ENCODE results near the gene FAM240A.

The FAM240A gene

GRCh38 chr3:46627078-46627477 lies 14.8 kb downstream of the FAM240A start:
- Histone ChIP-seq H3K4me1 (ENCODE audit: control insufficient read depth, insufficient read depth, low read length) (peaks cover 8% of the 10 kb centered on the region), H3K27ac (ENCODE audit: low read length) (no peak overlapping the region), H3K9me3 (ENCODE audit: control insufficient read depth in 2 of 2, low read length in 2 of 2) (no peaks in the 10 kb centered on the region), H3K27me3 (ENCODE audit: control insufficient read depth in 1 of 2, insufficient read depth in 2 of 2, low read length in 2 of 2) (no peaks in the 10 kb centered on the region), H3K9ac (ENCODE audit: low read length in 2 of 2) (no peak overlapping the region), H3K36me3 (ENCODE audit: control insufficient read depth in 2 of 2, insufficient read depth in 2 of 2, low read length in 2 of 2) (no peaks in the 10 kb centered on the region), H3K4me3 (ENCODE audit: low read length in 2 of 2) (no peak overlapping the region)

DNA sequence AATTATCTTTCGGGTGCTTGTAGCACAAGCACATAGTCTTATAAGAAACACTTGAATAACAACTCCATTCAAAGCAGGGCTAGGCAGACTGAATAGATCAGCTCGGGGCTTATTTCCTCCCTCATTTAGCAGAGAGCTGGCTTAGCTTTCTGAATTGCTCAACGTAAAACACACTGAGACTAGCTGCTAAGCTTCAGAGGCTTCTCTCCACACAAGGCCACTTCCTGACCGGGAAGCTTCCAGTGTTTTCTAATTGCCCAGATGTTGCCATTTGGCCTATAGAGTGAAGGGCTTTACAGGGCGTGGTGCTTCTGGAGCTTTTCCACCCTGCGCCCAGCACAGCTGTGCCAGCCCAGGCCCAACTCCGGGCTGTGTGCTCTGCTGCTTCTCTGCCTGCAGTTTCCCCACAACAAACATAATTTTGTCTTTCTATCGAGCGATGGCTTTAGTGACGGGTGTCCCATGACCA lies 16.6 kb downstream of the FAM240A start:
- Histone ChIP-seq H3K4me1 (ENCODE audit: control insufficient read depth, insufficient read depth, low read length) (peaks cover 8% of the 10 kb centered on the region), H3K4me3 (ENCODE audit: low read length in 2 of 2) (peak overlapping the region in 1 of 2 donors; percentile 74), H3K9ac (ENCODE audit: low read length in 2 of 2) (peak overlapping the region; percentile 21 to 27), H3K27ac (ENCODE audit: low read length) (peak overlapping the region; percentile 46), H3K36me3 (ENCODE audit: control insufficient read depth in 2 of 2, insufficient read depth in 2 of 2, low read length in 2 of 2) (no peaks in the 10 kb centered on the region), H3K9me3 (ENCODE audit: control insufficient read depth in 2 of 2, low read length in 2 of 2) (no peaks in the 10 kb centered on the region), H3K27me3 (ENCODE audit: control insufficient read depth in 1 of 2, insufficient read depth in 2 of 2, low read length in 2 of 2) (no peaks in the 10 kb centered on the region)

DNA sequence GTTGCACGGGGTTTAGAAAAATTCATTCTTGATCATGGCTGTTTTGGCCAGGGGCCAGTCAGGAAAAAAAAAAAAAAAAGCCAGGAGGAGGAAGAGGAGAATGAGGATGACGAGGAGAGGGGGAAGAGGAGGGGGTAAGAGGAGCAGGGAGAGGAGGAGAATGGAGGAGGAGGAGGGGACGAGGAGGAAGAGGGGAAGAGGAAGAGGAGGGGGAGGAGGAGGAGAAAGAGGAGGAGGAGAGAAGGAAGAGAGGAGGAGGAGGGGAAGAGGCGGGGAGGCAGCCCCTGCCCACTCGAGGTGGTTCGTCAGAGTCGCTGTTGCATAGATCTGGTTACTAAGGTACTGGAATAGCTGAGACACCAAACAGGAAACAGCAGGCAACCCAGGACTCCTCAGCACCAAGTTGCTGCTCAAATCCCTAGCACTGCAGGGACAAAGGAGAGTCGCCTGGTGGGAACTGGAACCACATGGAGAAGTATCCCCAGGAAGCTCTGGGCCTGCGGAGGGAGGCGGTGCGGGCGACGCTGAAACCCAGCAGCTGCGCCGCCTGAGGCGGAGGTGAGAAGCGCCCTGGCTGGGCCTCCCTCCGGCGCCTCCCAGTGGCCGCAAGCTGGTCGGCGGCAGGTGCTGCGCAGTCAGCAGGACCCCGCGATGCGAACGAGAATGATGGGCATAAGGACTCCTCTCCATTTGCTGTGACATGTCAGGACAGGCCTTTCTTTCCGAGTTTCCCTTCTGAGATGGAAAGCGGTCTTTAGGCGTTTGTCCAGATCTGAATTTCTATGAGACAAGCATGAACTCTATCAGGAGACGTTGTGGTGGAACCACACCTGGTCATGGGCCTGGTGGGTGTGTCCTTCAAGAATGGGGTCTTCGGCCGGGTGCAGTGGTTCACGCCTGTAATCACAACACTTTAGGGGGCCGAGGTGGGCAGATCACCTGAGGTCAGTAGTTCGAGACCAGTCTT lies 17.5 kb downstream of the FAM240A start:
- Histone ChIP-seq H3K9me3 (ENCODE audit: control insufficient read depth in 2 of 2, low read length in 2 of 2) (no peaks in the 10 kb centered on the region), H3K27me3 (ENCODE audit: control insufficient read depth in 1 of 2, insufficient read depth in 2 of 2, low read length in 2 of 2) (no peaks in the 10 kb centered on the region), H3K27ac (ENCODE audit: low read length) (peak overlapping the region; percentile 46), H3K36me3 (ENCODE audit: control insufficient read depth in 2 of 2, insufficient read depth in 2 of 2, low read length in 2 of 2) (no peaks in the 10 kb centered on the region), H3K4me3 (ENCODE audit: low read length in 2 of 2) (peak overlapping the region; percentile 33 to 74), H3K4me1 (ENCODE audit: control insufficient read depth, insufficient read depth, low read length) (peaks cover 8% of the 10 kb centered on the region), H3K9ac (ENCODE audit: low read length in 2 of 2) (peak overlapping the region; percentile 31 to 68)

DNA sequence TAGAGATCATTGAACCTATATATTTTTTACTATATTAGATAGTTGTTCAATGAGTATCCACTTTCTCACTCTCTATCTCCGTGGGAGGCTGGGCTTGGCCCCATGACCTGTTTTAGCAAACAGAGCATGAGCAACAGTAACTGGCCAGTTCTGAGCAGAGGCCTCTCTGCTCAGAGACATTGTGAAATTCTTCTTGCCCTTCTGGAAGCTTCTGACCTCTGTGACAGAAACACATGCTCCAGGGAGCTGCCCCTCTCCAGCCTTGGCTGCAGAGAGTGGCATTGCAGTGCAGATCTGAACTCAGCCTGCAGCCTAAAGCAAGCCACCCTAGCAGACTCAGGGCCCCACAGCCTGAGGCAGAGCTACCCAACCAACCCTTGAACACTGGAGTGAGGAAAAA lies 20.5 kb downstream of the FAM240A start:
- no peak overlapping the region for H3K9ac ChIP-seq (ENCODE audit: low read length in 2 of 2)
- H3K36me3 ChIP-seq (ENCODE audit: control insufficient read depth in 2 of 2, insufficient read depth in 2 of 2, low read length in 2 of 2), result no peaks in the 10 kb centered on the region
- no peaks in the 10 kb centered on the region for H3K9me3 ChIP-seq (ENCODE audit: control insufficient read depth in 2 of 2, low read length in 2 of 2)
- H3K27me3 ChIP-seq (ENCODE audit: control insufficient read depth in 1 of 2, insufficient read depth in 2 of 2, low read length in 2 of 2), result no peaks in the 10 kb centered on the region
- H3K4me3 ChIP-seq (ENCODE audit: low read length in 2 of 2), result no peak overlapping the region
- H3K4me1 ChIP-seq (ENCODE audit: control insufficient read depth, insufficient read depth, low read length), result peaks cover 8% of the 10 kb centered on the region
- no peak overlapping the region for H3K27ac ChIP-seq (ENCODE audit: low read length)

DNA sequence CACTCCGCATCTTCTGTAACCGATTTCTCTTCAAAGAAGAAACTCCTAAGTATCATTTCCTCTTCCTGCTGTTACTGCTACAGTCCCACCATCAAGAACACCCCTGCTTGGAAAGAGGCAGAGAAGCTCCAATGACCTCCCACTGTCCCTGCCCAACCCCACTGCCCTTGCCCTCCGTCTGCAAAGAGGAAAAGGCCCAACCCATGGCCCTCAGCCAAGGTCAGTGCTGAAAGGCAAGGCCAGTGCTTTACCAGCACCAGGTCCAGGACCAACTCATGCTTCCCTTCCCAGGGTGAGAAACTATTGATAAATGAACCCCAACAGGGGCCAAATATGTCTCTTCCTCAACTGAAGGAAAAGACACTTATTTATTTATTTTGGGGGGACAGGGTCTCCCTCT lies 22.5 kb downstream of the FAM240A start:
- Histone ChIP-seq H3K36me3 (ENCODE audit: control insufficient read depth in 2 of 2, insufficient read depth in 2 of 2, low read length in 2 of 2) (no peaks in the 10 kb centered on the region), H3K4me3 (ENCODE audit: low read length in 2 of 2) (no peak overlapping the region), H3K9ac (ENCODE audit: low read length in 2 of 2) (no peak overlapping the region), H3K4me1 (ENCODE audit: control insufficient read depth, insufficient read depth, low read length) (peaks cover 4% of the 10 kb centered on the region), H3K27me3 (ENCODE audit: control insufficient read depth in 1 of 2, insufficient read depth in 2 of 2, low read length in 2 of 2) (no peaks in the 10 kb centered on the region), H3K9me3 (ENCODE audit: control insufficient read depth in 2 of 2, low read length in 2 of 2) (peaks cover 0 to 2% of the 10 kb centered on the region in 2 donors), H3K27ac (ENCODE audit: low read length) (no peak overlapping the region)

DNA sequence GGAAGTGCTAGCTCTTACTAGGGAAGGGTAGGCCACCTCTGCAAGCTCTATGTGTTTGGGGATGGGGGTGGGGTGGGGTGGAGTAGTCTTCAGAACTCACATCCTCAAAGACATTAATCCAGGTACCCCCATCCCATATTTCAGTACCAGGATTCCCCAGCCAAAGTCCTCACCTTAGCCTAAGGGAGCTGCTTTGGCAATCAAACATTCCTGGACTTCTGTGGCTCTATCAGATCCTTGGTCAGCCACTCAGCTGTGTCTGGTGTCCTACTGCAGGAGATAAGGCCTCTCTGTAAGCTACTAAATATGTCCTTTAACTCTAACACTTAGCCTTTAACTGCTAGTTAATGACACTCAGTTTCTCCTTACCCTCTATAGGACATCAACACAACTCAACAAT lies 26.9 kb downstream of the FAM240A start:
- Histone ChIP-seq H3K27ac (ENCODE audit: low read length) (no peak overlapping the region), H3K4me3 (ENCODE audit: low read length in 2 of 2) (no peak overlapping the region), H3K4me1 (ENCODE audit: control insufficient read depth, insufficient read depth, low read length) (no peaks in the 10 kb centered on the region), H3K9ac (ENCODE audit: low read length in 2 of 2) (no peak overlapping the region), H3K27me3 (ENCODE audit: control insufficient read depth in 1 of 2, insufficient read depth in 2 of 2, low read length in 2 of 2) (no peaks in the 10 kb centered on the region), H3K9me3 (ENCODE audit: control insufficient read depth in 2 of 2, low read length in 2 of 2) (peaks cover 0 to 12% of the 10 kb centered on the region in 2 donors), H3K36me3 (ENCODE audit: control insufficient read depth in 2 of 2, insufficient read depth in 2 of 2, low read length in 2 of 2) (no peaks in the 10 kb centered on the region)

DNA sequence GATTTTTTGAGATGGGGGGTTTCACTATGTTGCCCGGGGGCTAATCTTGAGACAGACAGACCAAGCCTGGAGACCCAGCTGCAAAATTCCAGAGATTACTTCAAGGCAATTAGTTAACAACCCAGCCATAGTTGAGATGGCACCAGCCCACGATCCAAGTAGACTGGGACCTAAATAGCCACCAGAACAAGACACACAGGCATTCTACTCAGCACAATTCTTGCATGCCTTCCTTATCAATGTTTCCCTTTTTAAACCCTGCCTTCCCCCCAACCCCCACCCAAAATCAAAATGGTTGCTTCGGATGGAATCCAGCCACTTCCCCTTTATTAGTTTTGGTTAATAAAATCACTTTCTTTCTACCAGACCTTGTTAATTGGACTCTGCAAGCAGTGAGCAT lies 28.6 kb downstream of the FAM240A start:
- Histone ChIP-seq H3K9ac (ENCODE audit: low read length in 2 of 2) (no peak overlapping the region), H3K9me3 (ENCODE audit: control insufficient read depth in 2 of 2, low read length in 2 of 2) (peaks cover 0 to 12% of the 10 kb centered on the region in 2 donors), H3K27ac (ENCODE audit: low read length) (no peak overlapping the region), H3K27me3 (ENCODE audit: control insufficient read depth in 1 of 2, insufficient read depth in 2 of 2, low read length in 2 of 2) (no peaks in the 10 kb centered on the region), H3K4me1 (ENCODE audit: control insufficient read depth, insufficient read depth, low read length) (no peaks in the 10 kb centered on the region), H3K36me3 (ENCODE audit: control insufficient read depth in 2 of 2, insufficient read depth in 2 of 2, low read length in 2 of 2) (no peaks in the 10 kb centered on the region), H3K4me3 (ENCODE audit: low read length in 2 of 2) (no peak overlapping the region)

DNA sequence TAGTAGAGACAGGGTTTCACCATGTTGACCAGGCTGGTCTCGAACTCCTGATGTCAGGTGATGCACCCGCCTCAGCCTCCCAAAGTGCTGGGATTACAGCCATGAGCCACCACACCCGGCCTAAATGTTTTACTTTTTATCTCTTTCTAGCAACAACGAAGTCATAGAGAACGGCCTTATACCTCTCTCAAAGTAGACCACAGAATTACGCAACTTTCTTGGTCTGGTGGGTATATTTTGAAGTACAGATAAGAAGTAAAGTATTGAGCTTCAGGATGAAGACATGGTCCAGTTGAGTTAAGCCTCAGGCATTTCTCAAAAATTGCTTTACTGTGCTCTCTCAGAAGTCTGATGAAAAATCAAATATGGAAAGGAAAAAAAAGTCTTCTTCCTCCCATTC lies 30.6 kb downstream of the FAM240A start:
- Histone ChIP-seq H3K4me3 (ENCODE audit: low read length in 2 of 2) (no peak overlapping the region), H3K4me1 (ENCODE audit: control insufficient read depth, insufficient read depth, low read length) (no peaks in the 10 kb centered on the region), H3K9me3 (ENCODE audit: control insufficient read depth in 2 of 2, low read length in 2 of 2) (peaks cover 0 to 12% of the 10 kb centered on the region in 2 donors), H3K27ac (ENCODE audit: low read length) (no peak overlapping the region), H3K27me3 (ENCODE audit: control insufficient read depth in 1 of 2, insufficient read depth in 2 of 2, low read length in 2 of 2) (no peaks in the 10 kb centered on the region), H3K9ac (ENCODE audit: low read length in 2 of 2) (no peak overlapping the region), H3K36me3 (ENCODE audit: control insufficient read depth in 2 of 2, insufficient read depth in 2 of 2, low read length in 2 of 2) (no peaks in the 10 kb centered on the region)

GRCh38 chr3:46643701-46644100 lies 31.4 kb downstream of the FAM240A start:
- Histone ChIP-seq H3K27ac (ENCODE audit: low read length) (no peak overlapping the region), H3K9me3 (ENCODE audit: control insufficient read depth in 2 of 2, low read length in 2 of 2) (peaks cover 0 to 12% of the 10 kb centered on the region in 2 donors), H3K4me1 (ENCODE audit: control insufficient read depth, insufficient read depth, low read length) (no peaks in the 10 kb centered on the region), H3K4me3 (ENCODE audit: low read length in 2 of 2) (no peak overlapping the region), H3K9ac (ENCODE audit: low read length in 2 of 2) (no peak overlapping the region), H3K27me3 (ENCODE audit: control insufficient read depth in 1 of 2, insufficient read depth in 2 of 2, low read length in 2 of 2) (no peaks in the 10 kb centered on the region), H3K36me3 (ENCODE audit: control insufficient read depth in 2 of 2, insufficient read depth in 2 of 2, low read length in 2 of 2) (no peaks in the 10 kb centered on the region)

DNA sequence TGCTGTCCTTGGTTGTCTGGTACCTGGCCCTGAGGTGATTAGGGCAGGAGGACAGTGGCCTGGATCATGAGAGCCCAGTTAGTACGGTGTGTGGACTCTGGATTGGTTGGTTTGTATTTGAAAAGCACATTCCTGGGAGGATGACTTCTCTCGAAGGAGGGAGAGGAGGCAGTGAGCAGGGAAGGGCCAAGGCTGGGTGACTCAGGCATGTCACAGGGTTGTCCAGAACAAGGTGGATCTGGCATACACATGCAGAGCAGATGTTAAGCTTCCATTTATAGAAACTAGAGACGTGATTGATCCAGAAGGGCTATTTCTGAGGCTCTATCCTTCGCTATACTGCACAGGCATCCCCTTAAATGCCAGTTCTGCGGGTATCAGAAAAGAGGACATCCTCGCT lies 34.4 kb downstream of the FAM240A start:
- H3K4me1 ChIP-seq (ENCODE audit: control insufficient read depth, insufficient read depth, low read length), result no peaks in the 10 kb centered on the region
- H3K27me3 ChIP-seq (ENCODE audit: control insufficient read depth in 1 of 2, insufficient read depth in 2 of 2, low read length in 2 of 2), result no peaks in the 10 kb centered on the region
- no peak overlapping the region for H3K27ac ChIP-seq (ENCODE audit: low read length)
- no peak overlapping the region for H3K9ac ChIP-seq (ENCODE audit: low read length in 2 of 2)
- no peaks in the 10 kb centered on the region for H3K36me3 ChIP-seq (ENCODE audit: control insufficient read depth in 2 of 2, insufficient read depth in 2 of 2, low read length in 2 of 2)
- H3K9me3 ChIP-seq (ENCODE audit: control insufficient read depth in 2 of 2, low read length in 2 of 2), result no peaks in the 10 kb centered on the region
- H3K4me3 ChIP-seq (ENCODE audit: low read length in 2 of 2), result no peak overlapping the region

DNA sequence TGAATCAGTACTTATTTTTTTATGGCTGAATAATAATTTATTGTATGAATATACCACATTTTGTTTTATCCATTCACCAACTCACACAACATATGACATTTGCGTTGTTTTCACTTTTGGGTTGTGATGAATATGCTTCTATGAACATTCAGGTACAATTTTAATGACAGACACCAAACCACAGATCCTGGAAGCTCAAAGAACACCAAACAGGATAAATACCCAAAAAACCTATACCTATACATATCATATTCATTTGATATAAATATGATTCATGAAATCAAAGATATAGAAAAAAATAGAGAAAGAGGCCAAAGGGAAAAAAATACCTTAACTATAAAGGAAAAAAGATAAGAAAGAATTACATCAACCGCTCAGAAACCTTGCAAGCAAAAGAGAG lies 35.8 kb downstream of the FAM240A start:
- peaks cover 0 to 4% of the 10 kb centered on the region in 2 donors for H3K9me3 ChIP-seq (ENCODE audit: control insufficient read depth in 2 of 2, low read length in 2 of 2)
- no peak overlapping the region for H3K9ac ChIP-seq (ENCODE audit: low read length in 2 of 2)
- no peak overlapping the region for H3K4me3 ChIP-seq (ENCODE audit: low read length in 2 of 2)
- no peaks in the 10 kb centered on the region for H3K27me3 ChIP-seq (ENCODE audit: control insufficient read depth in 1 of 2, insufficient read depth in 2 of 2, low read length in 2 of 2)
- H3K27ac ChIP-seq (ENCODE audit: low read length), result no peak overlapping the region
- no peaks in the 10 kb centered on the region for H3K4me1 ChIP-seq (ENCODE audit: control insufficient read depth, insufficient read depth, low read length)
- no peaks in the 10 kb centered on the region for H3K36me3 ChIP-seq (ENCODE audit: control insufficient read depth in 2 of 2, insufficient read depth in 2 of 2, low read length in 2 of 2)

Measured in stomach smooth muscle (tissue), 2 donors.